HEK293 (cell line): Measurements from ENCODE around the gene COL8A1.

Source experiments
- CTCF ChIA-PET: fragments of 350-600 bp; formaldehyde crosslinking; extraction: SDS; loops from one replicate; lab custom pipeline; 2021; ENCODE audit warnings: antibody characterized with exemption; lab: Yijun Ruan, JAX
- POLR2A ChIA-PET: fragments of 300-600 bp; formaldehyde crosslinking; extraction: SDS; loops from one replicate; lab custom pipeline; 2020; ENCODE audit warnings: antibody characterized with exemption, inconsistent platforms; lab: Yijun Ruan, JAX
- H3K27ac ChIP-seq: fragments of 200-500 bp; sonication (Bioruptor generic); 2 replicates; pipeline ENCODE4 v1.5.1; 2014; ENCODE audit warnings: low read depth, low read length, control low read depth, inconsistent platforms; ENCODE audit errors: extremely low read depth
- H3K36me3 ChIP-seq, 2 experiments: fragments of 200-500 bp in 1 of 2; sonication (Bioruptor generic) in 1 of 2; 1 replicate in 1 of 2; 2 replicates in 1 of 2; pipeline ENCODE4 v1.5.1; 2014 to 2017; ENCODE audit warnings: inconsistent platforms in 2 of 2, low read length in 2 of 2; ENCODE audit not compliant: control insufficient read depth in 2 of 2, insufficient read depth in 1 of 2
- H3K4me1 ChIP-seq: fragments of 200-500 bp; sonication (Bioruptor generic); 2 replicates; pipeline ENCODE4 v1.5.1; 2014; ENCODE audit warnings: mild to moderate bottlenecking, low read length, inconsistent platforms; ENCODE audit not compliant: control insufficient read depth, insufficient read depth
- H3K4me3 ChIP-seq: 2 replicates; pipeline ENCODE4 v1.5.1; 2011; ENCODE audit warnings: low read depth, mild to moderate bottlenecking, control low read depth, low read length, moderate library complexity
- H3K9me3 ChIP-seq: fragments of 200-500 bp; sonication (Bioruptor generic); 2 replicates; pipeline ENCODE4 v1.5.1; 2014; ENCODE audit warnings: low read depth, low read length, inconsistent platforms; ENCODE audit not compliant: control insufficient read depth, insufficient read depth
- BCL6B ChIP-seq: fragments of 450-650 bp; formaldehyde crosslinking; IDR thresholded peaks from 2 replicates; pipeline ENCODE4 v1.5.1; 2017; ENCODE audit warnings: missing biosample characterization, missing genetic modification characterization
- CTCF ChIP-seq: fragments of 450-650 bp; formaldehyde crosslinking; IDR thresholded peaks from 2 replicates; pipeline ENCODE4 v1.5.1; 2016; ENCODE audit warnings: missing biosample characterization, missing genetic modification characterization
- KLF7 ChIP-seq: fragments of 450-650 bp; formaldehyde crosslinking; IDR thresholded peaks from 2 replicates; pipeline ENCODE4 v1.5.1; 2016; ENCODE audit warnings: missing biosample characterization, missing genetic modification characterization, borderline replicate concordance
- SCRT2 ChIP-seq: fragments of 450-650 bp; formaldehyde crosslinking; IDR thresholded peaks from 2 replicates; pipeline ENCODE4 v1.5.1; 2016; ENCODE audit warnings: missing biosample characterization, missing genetic modification characterization
- ZBTB7A ChIP-seq: fragments of 450-650 bp; formaldehyde crosslinking; IDR thresholded peaks from 2 replicates; pipeline ENCODE4 v1.5.1; 2016; ENCODE audit warnings: low read depth, missing biosample characterization, missing genetic modification characterization
- ZNF112 ChIP-seq: fragments of 450-650 bp; formaldehyde crosslinking; IDR thresholded peaks from 2 replicates; pipeline ENCODE4 v1.5.0; 2017; ENCODE audit warnings: missing biosample characterization, missing genetic modification characterization
- ZNF114 ChIP-seq: fragments of 450-650 bp; formaldehyde crosslinking; IDR thresholded peaks from 2 replicates; pipeline ENCODE4 v1.5.0; 2017; ENCODE audit warnings: missing biosample characterization, missing genetic modification characterization
- ZNF169 ChIP-seq: fragments of 450-650 bp; formaldehyde crosslinking; IDR thresholded peaks from 2 replicates; pipeline ENCODE4 v1.5.1; 2016; ENCODE audit warnings: missing biosample characterization, missing genetic modification characterization
- ZNF2 ChIP-seq: fragments of 450-650 bp; formaldehyde crosslinking; IDR thresholded peaks from 2 replicates; pipeline ENCODE4 v1.5.1; 2016; ENCODE audit warnings: missing biosample characterization, missing genetic modification characterization
- ZNF221 ChIP-seq: fragments of 450-650 bp; formaldehyde crosslinking; IDR thresholded peaks from 2 replicates; pipeline ENCODE4 v1.5.1; 2017; ENCODE audit warnings: missing biosample characterization, missing genetic modification characterization, borderline replicate concordance
- ZNF266 ChIP-seq: fragments of 450-650 bp; formaldehyde crosslinking; IDR thresholded peaks from 2 replicates; pipeline ENCODE4 v1.5.1; 2016; ENCODE audit warnings: missing biosample characterization, missing genetic modification characterization, low read depth
- ZNF292 ChIP-seq: fragments of 450-650 bp; formaldehyde crosslinking; IDR thresholded peaks from 2 replicates; pipeline ENCODE4 v1.5.1; 2016; ENCODE audit warnings: low read depth, missing biosample characterization, missing genetic modification characterization, borderline replicate concordance
- ZNF302 ChIP-seq: fragments of 450-650 bp; formaldehyde crosslinking; IDR thresholded peaks from 2 replicates; pipeline ENCODE4 v1.5.1; 2016; ENCODE audit warnings: missing biosample characterization, missing genetic modification characterization, low read depth
- ZNF37A ChIP-seq: fragments of 450-650 bp; IDR thresholded peaks from 2 replicates; pipeline ENCODE4 v1.5.1; 2018; ENCODE audit warnings: missing biosample characterization, missing genetic modification characterization
- ZNF449 ChIP-seq: fragments of 450-650 bp; formaldehyde crosslinking; IDR thresholded peaks from 2 replicates; pipeline ENCODE4 v1.5.1; 2017; ENCODE audit warnings: missing biosample characterization, mild to moderate bottlenecking, missing genetic modification characterization, moderate library complexity
- ZNF555 ChIP-seq: fragments of 450-650 bp; formaldehyde crosslinking; conservative IDR thresholded peaks from 2 replicates; pipeline ENCODE4 v1.5.1; 2017; ENCODE audit warnings: missing biosample characterization, mild to moderate bottlenecking, missing genetic modification characterization, inconsistent platforms
- ZNF571 ChIP-seq: fragments of 450-650 bp; formaldehyde crosslinking; IDR thresholded peaks from 2 replicates; pipeline ENCODE4 v1.5.0; 2017; ENCODE audit warnings: missing biosample characterization, missing genetic modification characterization
- ZNF664 ChIP-seq: fragments of 450-650 bp; formaldehyde crosslinking; IDR thresholded peaks from 2 replicates; pipeline ENCODE4 v1.5.1; 2016; ENCODE audit warnings: missing biosample characterization, missing genetic modification characterization
- ZNF692 ChIP-seq: fragments of 450-650 bp; formaldehyde crosslinking; IDR thresholded peaks from 2 replicates; pipeline ENCODE4 v1.5.1; 2016; ENCODE audit warnings: missing biosample characterization, missing genetic modification characterization
- ZNF843 ChIP-seq: fragments of 450-650 bp; formaldehyde crosslinking; IDR thresholded peaks from 2 replicates; pipeline ENCODE4 v1.5.1; 2016; ENCODE audit warnings: missing biosample characterization, missing genetic modification characterization

The COL8A1 gene

GRCh38 chr3:99659951-99660350, 21.6 kb downstream of the COL8A1 start (continued):
- no peak for TF ChIP-seq ZNF449 (tag by site-specific recombination)
- TF ChIP-seq ZNF555 (tag by site-specific recombination): no peak
- TF ChIP-seq SCRT2: no peak
- no peak for TF ChIP-seq ZNF843
- TF ChIP-seq ZNF112 (tag by site-specific recombination): no peak
- no peak for TF ChIP-seq ZNF302
- no peak for TF ChIP-seq ZNF221
- TF ChIP-seq ZBTB7A (tag by site-specific recombination): no peak
- no peak for TF ChIP-seq ZNF664 (tag by site-specific recombination)
- no peak for TF ChIP-seq BCL6B (tag by site-specific recombination)
- no peak for TF ChIP-seq ZNF37A

- H3K4me1 ChIP-seq: no peaks in the 10 kb centered on the region
- H3K9me3 ChIP-seq: no peaks in the 10 kb centered on the region
- CTCF ChIA-PET: no interaction called here
- POLR2A ChIA-PET: no interaction called here
- no peak for TF ChIP-seq ZNF2 (tag by site-specific recombination)
- TF ChIP-seq, all 188 proteins: peak for 0
- H3K27ac ChIP-seq: no peak overlapping the region
- H3K36me3 ChIP-seq: no peaks in the 10 kb centered on the region
- no peak overlapping the region for H3K4me3 ChIP-seq
These were observed 24.6 kb downstream of the COL8A1 start for GRCh38 chr3:99662838-99663570.

- TF ChIP-seq ZNF2 (tag by site-specific recombination) (no peak), ZNF114 (tag by site-specific recombination) (no peak), KLF7 (tag by site-specific recombination) (no peak), ZNF292 (tag by site-specific recombination) (no peak), ZNF692 (tag by site-specific recombination) (no peak), ZNF169 (no peak), ZNF571 (tag by site-specific recombination) (no peak), ZNF266 (tag by site-specific recombination) (no peak), CTCF (tag by site-specific recombination) (no peak)
- Histone ChIP-seq H3K4me1 (no peaks in the 10 kb centered on the region), H3K36me3 (no peaks in the 10 kb centered on the region), H3K9me3 (no peaks in the 10 kb centered on the region), H3K27ac (no peak overlapping the region), H3K4me3 (no peak overlapping the region)
- POLR2A ChIA-PET: no interaction called here
- CTCF ChIA-PET: interaction anchor here (0.6 to 1.4 kb wide), 2 partner anchors 22 to 132 kb away, joined by 3 read pairs; no protein-coding TSS in a partner anchor
These were observed 25.6 kb downstream of the COL8A1 start for GRCh38 chr3:99663977-99664376.
